SK-N-SH (cell line): ENCODE results near the gene FHOD3.

Source experiments
- CTCF ChIP-seq: fragments of 200-600 bp; sonication (generic); IDR thresholded peaks from 2 replicates; pipeline ENCODE4 v1.6.1; 2017; ENCODE audit warnings: antibody characterized with exemption, mild to moderate bottlenecking, moderate library complexity
- EZH2phosphoT487 ChIP-seq: fragments of 200-600 bp; sonication (generic); IDR thresholded peaks from 2 replicates; pipeline ENCODE4 v1.6.1; 2017; ENCODE audit warnings: low read depth, mixed run types, mild to moderate bottlenecking, antibody characterized with exemption, moderate library complexity, borderline replicate concordance
- IRF3 ChIP-seq: fragments of 150-350 bp; IDR thresholded peaks from 2 replicates; pipeline ENCODE4 v1.6.1; 2016; ENCODE audit warnings: mild to moderate bottlenecking, low read depth, low read length
- RAD21 ChIP-seq: IDR thresholded peaks from 2 replicates; pipeline ENCODE4 v1.6.1; 2012; ENCODE audit warnings: mild to moderate bottlenecking, low read length
- SIN3A ChIP-seq: IDR thresholded peaks from 2 replicates; pipeline ENCODE4 v1.6.1; 2012; ENCODE audit warnings: low read depth, mild to moderate bottlenecking, low read length, moderate library complexity, borderline replicate concordance

- TF ChIP-seq CTCF: no peak
- TF ChIP-seq EZH2phosphoT487: no peak
- TF ChIP-seq SIN3A: no peak
- TF ChIP-seq RAD21: no peak
- TF ChIP-seq IRF3: no peak
Measured at GRCh38 chr18:36314754-36315153, 17.2 kb downstream of the FHOD3 start.
